T follicular helper cell (primary cell): ENCODE measurements around the gene PRRT2.
"Not testable (repeated sequence)": the region's sequence is repeated elsewhere in the genome, so short reads cannot be mapped to it uniquely, and the experiment has no call there.

Experiments used
- DNase-seq: peaks from one replicate; pipeline ENCODE4 v3.0.0-alpha.2; 2020; ENCODE audit warnings: low read depth

PRRT2 gene

GRCh38 chr16:29812754-29813643, 1.0 kb downstream of the PRRT2 start:
- DNase-seq: no peak

GRCh38 chr16:29813644-29814562, 1.9 kb downstream of the PRRT2 start:
- DNase-seq: no peak

GRCh38 chr16:29814592-29814991, 2.6 kb downstream of the PRRT2 start:
- no peak for DNase-seq

GRCh38 chr16:29815032-29815721, 3.2 kb downstream of the PRRT2 start:
- DNase-seq: no peak

- peak; percentile 98 for DNase-seq
Measured at GRCh38 chr16:29815793-29816693, 4.0 kb downstream of the PRRT2 start, which contains the start of gene PAGR1. Gene PAGR1 (plus strand): TSS chr16:29816152. CDS start chr16:29816526, 374 bp downstream.

- DNase-seq: no peak
Measured at GRCh38 chr16:29816694-29817441, 4.9 kb downstream of the PRRT2 start.

GRCh38 chr16:29818082-29818481, 6.1 kb downstream of the PRRT2 start:
- no peak for DNase-seq

GRCh38 chr16:29819506-29819905, 7.5 kb downstream of the PRRT2 start:
- DNase-seq: no peak

GRCh38 chr16:29820271-29820701, 8.3 kb downstream of the PRRT2 start, which contains the start of gene MVP:
Gene MVP (plus strand): TSS chr16:29820462. CDS start chr16:29830550, 10,088 bp downstream.
- no peak for DNase-seq

- no peak for DNase-seq
Measured at GRCh38 chr16:29820730-29821642, 9.0 kb downstream of the PRRT2 start.

- no peak for DNase-seq
Measured at GRCh38 chr16:29821643-29822115, 9.7 kb downstream of the PRRT2 start.

- no peak for DNase-seq
Measured at GRCh38 chr16:29824589-29825144, 12.7 kb downstream of the PRRT2 start.

GRCh38 chr16:29825145-29826044, 13.4 kb downstream of the PRRT2 start:
- no peak for DNase-seq

- DNase-seq: no peak
Measured at GRCh38 chr16:29826342-29826695, 14.3 kb downstream of the PRRT2 start.

- DNase-seq: no peak
Measured at GRCh38 chr16:29830774-29831173, 18.8 kb downstream of the PRRT2 start.

- no peak for DNase-seq
Measured at GRCh38 chr16:29831490-29831889, 19.5 kb downstream of the PRRT2 start.

GRCh38 chr16:29833219-29833618, 21.2 kb downstream of the PRRT2 start:
- DNase-seq: not testable (repeated sequence)
